Subcutaneous adipose tissue (tissue), 4 donors: ENCODE results near the gene GRID1. TPM values are rescaled to one million over a fixed set of nuclear protein-coding genes. Genes with fewer than 3 reads are reported as not detected.

ENCODE experiments used
- CTCF ChIP-seq: fragments of 450-650 bp; IDR thresholded peaks from one replicate; pipeline ENCODE4 v1.5.1; 2016; ENCODE audit warnings: low read depth, mild to moderate bottlenecking, control low read depth, antibody characterized with exemption, moderate library complexity
- total RNA-seq, 4 donors: library from RNA; depleted of rRNA; stranded (reverse); fragments of >200 nt; gene quantifications; one replicate each; pipeline ENCODE4 v1.1.0, GENCODE V29; 2016

Gene GRID1
- total RNA-seq, 4 donors from 2014 or later: 0.49 to 2.0 (median 1.1) TPM

GRCh38 chr10:86321568-86321967, 45.0 kb downstream of the GRID1 start:
- no peak for TF ChIP-seq CTCF

GRCh38 chr10:86319676-86320075, 46.9 kb downstream of the GRID1 start:
- TF ChIP-seq CTCF: no peak

GRCh38 chr10:86317949-86318725, 48.5 kb downstream of the GRID1 start:
- no peak for TF ChIP-seq CTCF

GRCh38 chr10:86316990-86317389, 49.6 kb downstream of the GRID1 start:
- no peak for TF ChIP-seq CTCF

- TF ChIP-seq CTCF: no peak
Measured at GRCh38 chr10:86316274-86316835, 50.2 kb downstream of the GRID1 start.

GRCh38 chr10:86315549-86315942, 51.0 kb downstream of the GRID1 start:
- TF ChIP-seq CTCF: no peak

GRCh38 chr10:86314616-86315548, 51.7 kb downstream of the GRID1 start:
- TF ChIP-seq CTCF: no peak
